HG03025 (cell line): ENCODE data around the gene ARHGEF25.
"Not testable (repeated sequence)": the region's sequence is repeated elsewhere in the genome, so short reads cannot be mapped to it uniquely, and the experiment has no call there.

Experiments
- ATAC-seq: cut with Tn5 transposase; IDR thresholded peaks from one replicate; pipeline ENCODE4 v1.9.1; 2021; ENCODE audit warnings: mild to moderate bottlenecking, moderate library complexity; ENCODE audit not compliant: unreplicated experiment, low FRiP score

The ARHGEF25 gene

GRCh38 chr12:57607958-57608663 is 3.1 kb upstream of the ARHGEF25 start:
- ATAC-seq = no peak

- ATAC-seq = no peak
Measured at GRCh38 chr12:57609101-57609780, 2.0 kb upstream of the ARHGEF25 start.

- no peak for ATAC-seq
Measured at GRCh38 chr12:57609781-57610553, 1.3 kb upstream of the ARHGEF25 start.

- ATAC-seq = no peak
Measured at GRCh38 chr12:57610554-57611107, 604 bp upstream of the ARHGEF25 start.

- no peak for ATAC-seq
Measured at GRCh38 chr12:57611827-57612710, 834 bp downstream of the ARHGEF25 start.

GRCh38 chr12:57612711-57613426 is 1.6 kb downstream of the ARHGEF25 start:
- no peak for ATAC-seq

- ATAC-seq = no peak
Measured at GRCh38 chr12:57613427-57614109, 2.3 kb downstream of the ARHGEF25 start.

GRCh38 chr12:57614178-57614947 is 3.1 kb downstream of the ARHGEF25 start:
- no peak for ATAC-seq

- ATAC-seq = no peak
Measured at GRCh38 chr12:57614948-57615500, 3.8 kb downstream of the ARHGEF25 start.

- no peak for ATAC-seq
Measured at GRCh38 chr12:57615637-57616036, 4.4 kb downstream of the ARHGEF25 start.

GRCh38 chr12:57616383-57617101 is 5.3 kb downstream of the ARHGEF25 start:
- no peak for ATAC-seq

- ATAC-seq = no peak
Measured at GRCh38 chr12:57617942-57618341, 6.7 kb downstream of the ARHGEF25 start.

- not testable (repeated sequence) for ATAC-seq
Measured at GRCh38 chr12:57618431-57618830, 7.2 kb downstream of the ARHGEF25 start.

- ATAC-seq = no peak
Measured at GRCh38 chr12:57618966-57619433, 7.8 kb downstream of the ARHGEF25 start.

- no peak for ATAC-seq
Measured at GRCh38 chr12:57619434-57620244, 8.4 kb downstream of the ARHGEF25 start.

- ATAC-seq = no peak
Measured at GRCh38 chr12:57620245-57620935, 9.2 kb downstream of the ARHGEF25 start.
